Measurements from ENCODE around the gene RETSAT.

The RETSAT gene

DNA sequence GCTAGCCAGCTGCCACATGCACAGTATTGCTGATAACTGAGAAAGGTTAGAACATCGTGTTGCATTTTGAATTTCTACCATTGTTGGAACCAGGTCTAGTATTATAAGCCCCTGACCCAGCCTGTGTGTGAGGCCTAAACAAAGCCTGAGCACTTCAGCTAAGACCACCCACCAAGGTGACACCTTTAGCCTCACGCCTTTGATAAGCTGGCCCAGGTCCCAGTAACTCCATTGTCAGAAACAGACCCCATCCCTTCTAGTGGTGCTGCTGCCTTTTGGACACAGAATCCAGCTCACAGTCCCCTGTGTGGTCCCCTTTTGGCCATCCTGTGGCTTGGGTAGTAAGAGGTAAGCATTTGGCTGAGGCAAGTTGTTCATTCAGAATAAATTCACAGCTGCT is 1.9 kb upstream of the RETSAT start:
- H3K4me1 ChIP-seq (ENCODE audit: control insufficient read depth, insufficient read depth, low read length), result no peaks in the 10 kb centered on the region; the same call in 1 of the 2 replicates
- POLR2A ChIA-PET, result no interaction called here
- H3K27ac ChIP-seq (ENCODE audit: extremely low read depth, low read depth, low read length), result no peak overlapping the region
- H3K4me3 ChIP-seq (ENCODE audit: low read depth, low read length), result no peak overlapping the region
- no peak for TF ChIP-seq ZNF449 (tag by site-specific recombination; IDR thresholded peaks at IDR 0.05)
- TF ChIP-seq SCRT2 (tag by site-specific recombination; IDR thresholded peaks at IDR 0.05), result no peak
- no peak for TF ChIP-seq ZNF792 (tag by site-specific recombination; IDR thresholded peaks at IDR 0.05)
- no peak for TF ChIP-seq ZNF555 (tag by site-specific recombination; conservative IDR thresholded peaks at IDR 0.05)
- TF ChIP-seq, protein P1, sequence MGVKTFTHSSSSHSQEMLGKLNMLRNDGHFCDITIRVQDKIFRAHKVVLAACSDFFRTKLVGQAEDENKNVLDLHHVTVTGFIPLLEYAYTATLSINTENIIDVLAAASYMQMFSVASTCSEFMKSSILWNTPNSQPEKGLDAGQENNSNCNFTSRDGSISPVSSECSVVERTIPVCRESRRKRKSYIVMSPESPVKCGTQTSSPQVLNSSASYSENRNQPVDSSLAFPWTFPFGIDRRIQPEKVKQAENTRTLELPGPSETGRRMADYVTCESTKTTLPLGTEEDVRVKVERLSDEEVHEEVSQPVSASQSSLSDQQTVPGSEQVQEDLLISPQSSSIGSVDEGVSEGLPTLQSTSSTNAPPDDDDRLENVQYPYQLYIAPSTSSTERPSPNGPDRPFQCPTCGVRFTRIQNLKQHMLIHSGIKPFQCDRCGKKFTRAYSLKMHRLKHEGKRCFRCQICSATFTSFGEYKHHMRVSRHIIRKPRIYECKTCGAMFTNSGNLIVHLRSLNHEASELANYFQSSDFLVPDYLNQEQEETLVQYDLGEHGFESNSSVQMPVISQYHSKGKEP (tag by site-specific recombination; IDR thresholded peaks at IDR 0.05), result no peak
- no peak for TF ChIP-seq ZNF341 (tag by site-specific recombination; IDR thresholded peaks at IDR 0.05; ENCODE audit: low read depth)
- TF ChIP-seq RBAK (tag by site-specific recombination; IDR thresholded peaks at IDR 0.05), result no peak
- TF ChIP-seq, protein P2, sequence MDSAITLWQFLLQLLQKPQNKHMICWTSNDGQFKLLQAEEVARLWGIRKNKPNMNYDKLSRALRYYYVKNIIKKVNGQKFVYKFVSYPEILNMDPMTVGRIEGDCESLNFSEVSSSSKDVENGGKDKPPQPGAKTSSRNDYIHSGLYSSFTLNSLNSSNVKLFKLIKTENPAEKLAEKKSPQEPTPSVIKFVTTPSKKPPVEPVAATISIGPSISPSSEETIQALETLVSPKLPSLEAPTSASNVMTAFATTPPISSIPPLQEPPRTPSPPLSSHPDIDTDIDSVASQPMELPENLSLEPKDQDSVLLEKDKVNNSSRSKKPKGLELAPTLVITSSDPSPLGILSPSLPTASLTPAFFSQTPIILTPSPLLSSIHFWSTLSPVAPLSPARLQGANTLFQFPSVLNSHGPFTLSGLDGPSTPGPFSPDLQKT (IDR thresholded peaks at IDR 0.05; ENCODE audit: borderline replicate concordance, low read depth, low read length), result no peak
- no peak for TF ChIP-seq ZNF239 (tag by site-specific recombination; IDR thresholded peaks at IDR 0.05)
- no peak for TF ChIP-seq MEIS1 (CRISPR knock-in tag; IDR thresholded peaks at IDR 0.05; ENCODE audit: borderline replicate concordance)
- TF ChIP-seq TSHZ1 (tag by site-specific recombination; IDR thresholded peaks at IDR 0.05; ENCODE audit: borderline replicate concordance), result no peak
- no peak for TF ChIP-seq ZNF701 (tag by site-specific recombination; IDR thresholded peaks at IDR 0.05)
- TF ChIP-seq ZNF549 (tag by site-specific recombination; IDR thresholded peaks at IDR 0.05), result no peak
- TF ChIP-seq ZNF157 (tag by site-specific recombination; IDR thresholded peaks at IDR 0.05), result no peak
- no peak for TF ChIP-seq ZNF473 (tag by site-specific recombination; IDR thresholded peaks at IDR 0.05)
- TF ChIP-seq, protein P3, sequence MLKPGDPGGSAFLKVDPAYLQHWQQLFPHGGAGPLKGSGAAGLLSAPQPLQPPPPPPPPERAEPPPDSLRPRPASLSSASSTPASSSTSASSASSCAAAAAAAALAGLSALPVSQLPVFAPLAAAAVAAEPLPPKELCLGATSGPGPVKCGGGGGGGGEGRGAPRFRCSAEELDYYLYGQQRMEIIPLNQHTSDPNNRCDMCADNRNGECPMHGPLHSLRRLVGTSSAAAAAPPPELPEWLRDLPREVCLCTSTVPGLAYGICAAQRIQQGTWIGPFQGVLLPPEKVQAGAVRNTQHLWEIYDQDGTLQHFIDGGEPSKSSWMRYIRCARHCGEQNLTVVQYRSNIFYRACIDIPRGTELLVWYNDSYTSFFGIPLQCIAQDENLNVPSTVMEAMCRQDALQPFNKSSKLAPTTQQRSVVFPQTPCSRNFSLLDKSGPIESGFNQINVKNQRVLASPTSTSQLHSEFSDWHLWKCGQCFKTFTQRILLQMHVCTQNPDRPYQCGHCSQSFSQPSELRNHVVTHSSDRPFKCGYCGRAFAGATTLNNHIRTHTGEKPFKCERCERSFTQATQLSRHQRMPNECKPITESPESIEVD (tag by site-specific recombination; IDR thresholded peaks at IDR 0.05), result no peak
- no peaks in the 10 kb centered on the region for H3K9me3 ChIP-seq (ENCODE audit: control insufficient read depth, insufficient read depth, low read depth, low read length)
- H3K36me3 ChIP-seq (ENCODE audit: control insufficient read depth in 2 of 2, insufficient read depth in 1 of 2, low read length in 2 of 2), result peaks cover 34 to 48% of the 10 kb centered on the region in 2 experiments
- CTCF ChIA-PET, result interaction anchor here (1.0 kb wide), 1 partner anchor 17 kb away, joined by 3 read pairs; no protein-coding TSS in a partner anchor

Measured in HEK293 (cell line).